H9 (cell line): Measurements from ENCODE around the gene CCDC7. TPM values are rescaled to one million over a fixed set of nuclear protein-coding genes. Genes with fewer than 3 reads are reported as not detected.

ENCODE experiments used
- DNase-seq: peaks from one replicate; pipeline ENCODE4 v3.0.0-alpha.2; 2017
- H2AFZ ChIP-seq: one replicate; pipeline ENCODE4 v1.6.1; 2013; ENCODE audit warnings: mild to moderate bottlenecking, low read length, control low read depth, moderate library complexity
- H2AK5ac ChIP-seq: 2 replicates; pipeline ENCODE4 v1.6.1; 2013; ENCODE audit warnings: low read length, control low read depth, mixed read lengths; ENCODE audit not compliant: insufficient read length
- H2BK120ac ChIP-seq: one replicate; pipeline ENCODE4 v1.6.1; 2013; ENCODE audit warnings: low read depth, mild to moderate bottlenecking, low read length, control low read depth, inconsistent platforms; ENCODE audit not compliant: poor library complexity, severe bottlenecking
- H2BK12ac ChIP-seq: 2 replicates; pipeline ENCODE4 v1.6.1; 2013; ENCODE audit warnings: low read length, control low read depth, mixed read lengths, low read depth; ENCODE audit not compliant: insufficient read length
- H2BK15ac ChIP-seq: 2 replicates; pipeline ENCODE4 v1.6.1; 2013; ENCODE audit warnings: low read depth, low read length, control low read depth
- H2BK20ac ChIP-seq: one replicate; pipeline ENCODE4 v1.6.1; 2013; ENCODE audit warnings: low read depth, mild to moderate bottlenecking, low read length, control low read depth, inconsistent platforms; ENCODE audit not compliant: poor library complexity, severe bottlenecking
- H2BK5ac ChIP-seq: 2 replicates; pipeline ENCODE4 v1.6.1; 2013; ENCODE audit warnings: low read length, control low read depth, mixed read lengths; ENCODE audit not compliant: insufficient read length
- H3K14ac ChIP-seq: 2 replicates; pipeline ENCODE4 v1.6.1; 2013; ENCODE audit warnings: low read length, control low read depth; ENCODE audit not compliant: insufficient read depth
- H3K18ac ChIP-seq: 2 replicates; pipeline ENCODE4 v1.6.1; 2013; ENCODE audit warnings: low read depth, mild to moderate bottlenecking, mixed read lengths, low read length, control low read depth; ENCODE audit not compliant: insufficient read length
- H3K23ac ChIP-seq: 2 replicates; pipeline ENCODE4 v1.6.1; 2013; ENCODE audit warnings: low read length, control low read depth, mixed read lengths, low read depth; ENCODE audit not compliant: insufficient read length
- H3K23me2 ChIP-seq: 2 replicates; pipeline ENCODE4 v1.6.1; 2013; ENCODE audit warnings: low read depth, mild to moderate bottlenecking, mixed read lengths, low read length, control low read depth; ENCODE audit not compliant: insufficient read length, poor library complexity, severe bottlenecking
- H3K27ac ChIP-seq: 2 replicates; pipeline ENCODE4 v1.5.1; 2013; ENCODE audit warnings: low read length, control low read depth, mixed read lengths, low read depth; ENCODE audit not compliant: insufficient read length
- H3K27me3 ChIP-seq: 2 replicates; pipeline ENCODE4 v1.6.1; 2013; ENCODE audit warnings: low read length, control low read depth, inconsistent platforms; ENCODE audit not compliant: insufficient read depth
- H3K4ac ChIP-seq: 2 replicates; pipeline ENCODE4 v1.6.1; 2013; ENCODE audit warnings: low read depth, mild to moderate bottlenecking, control low read depth, inconsistent platforms, low read length, moderate library complexity
- H3K4me1 ChIP-seq: 2 replicates; pipeline ENCODE4 v1.6.1; 2013; ENCODE audit warnings: low read length, control low read depth, inconsistent platforms; ENCODE audit not compliant: insufficient read depth
- H3K4me2 ChIP-seq: 2 replicates; pipeline ENCODE4 v1.6.1; 2013; ENCODE audit warnings: low read length, control low read depth, mixed read lengths; ENCODE audit not compliant: insufficient read length, insufficient read depth
- H3K56ac ChIP-seq: 2 replicates; pipeline ENCODE4 v1.6.1; 2013; ENCODE audit warnings: low read depth, mild to moderate bottlenecking, mixed read lengths, low read length, control low read depth; ENCODE audit not compliant: insufficient read length
- H3K79me1 ChIP-seq: 2 replicates; pipeline ENCODE4 v1.6.1; 2013; ENCODE audit warnings: low read depth, mild to moderate bottlenecking, moderate library complexity, low read length, control low read depth, inconsistent platforms; ENCODE audit not compliant: insufficient read depth, poor library complexity, severe bottlenecking
- H3K79me2 ChIP-seq: 2 replicates; pipeline ENCODE4 v1.6.1; 2013; ENCODE audit warnings: low read length, control low read depth, inconsistent platforms; ENCODE audit not compliant: insufficient read depth
- H3K9ac ChIP-seq: 2 replicates; pipeline ENCODE4 v1.6.1; 2013; ENCODE audit warnings: low read length, control low read depth, mixed read lengths; ENCODE audit not compliant: insufficient read length; ENCODE audit errors: extremely low read depth
- H3K9me3 ChIP-seq: one replicate; pipeline ENCODE4 v1.6.1; 2013; ENCODE audit warnings: low read depth, low read length, inconsistent platforms; ENCODE audit not compliant: control insufficient read depth
- H3T11ph ChIP-seq: one replicate; pipeline ENCODE4 v1.6.1; 2013; ENCODE audit warnings: mild to moderate bottlenecking, low read length, control low read depth, inconsistent platforms
- H4K20me1 ChIP-seq: one replicate; pipeline ENCODE4 v1.6.1; 2013; ENCODE audit not compliant: control insufficient read depth, insufficient read length, insufficient read depth
- H4K5ac ChIP-seq: 2 replicates; pipeline ENCODE4 v1.6.1; 2013; ENCODE audit warnings: low read depth, mild to moderate bottlenecking, mixed read lengths, low read length, control low read depth; ENCODE audit not compliant: insufficient read length
- H4K8ac ChIP-seq: replicated peaks from 2 replicates; pipeline ENCODE4 v1.6.1; 2013; ENCODE audit warnings: low read length, control low read depth, mixed read lengths, low read depth; ENCODE audit not compliant: insufficient read length
- H4K91ac ChIP-seq: 2 replicates; pipeline ENCODE4 v1.6.1; 2013; ENCODE audit warnings: low read depth, mild to moderate bottlenecking, moderate library complexity, mixed read lengths, low read length, control low read depth; ENCODE audit not compliant: insufficient read length
- H3K27ac Mint-ChIP-seq, 3 experiments: 2 replicates in 2 of 3; 3 replicates in 1 of 3; pipeline ENCODE4 v1.8.0; 2020 to 2021; ENCODE audit warnings: mixed read lengths in 3 of 3, mild to moderate bottlenecking in 1 of 3, moderate library complexity in 1 of 3
- H3K27me3 Mint-ChIP-seq: 2 replicates; pipeline ENCODE4 v1.8.0; 2021; ENCODE audit warnings: low read depth, mild to moderate bottlenecking, moderate library complexity, mixed read lengths
- H3K36me3 Mint-ChIP-seq, 3 experiments: 2 replicates in 2 of 3; 3 replicates in 1 of 3; pipeline ENCODE4 v1.8.0; 2020 to 2021; ENCODE audit warnings: low read depth in 3 of 3, mixed read lengths in 3 of 3; ENCODE audit not compliant: insufficient read depth in 1 of 3
- H3K4me1 Mint-ChIP-seq, 2 experiments: 2 replicates each; pipeline ENCODE4 v1.8.0; 2020; ENCODE audit warnings: mixed read lengths in 2 of 2
- H3K4me3 Mint-ChIP-seq, 2 experiments: 2 replicates in 1 of 2; 3 replicates in 1 of 2; pipeline ENCODE4 v1.8.0; 2020 to 2021; ENCODE audit warnings: mild to moderate bottlenecking in 2 of 2, mixed read lengths in 2 of 2, moderate library complexity in 1 of 2
- H3K9me3 Mint-ChIP-seq, 2 experiments: 2 replicates in 1 of 2; 3 replicates in 1 of 2; pipeline ENCODE4 v1.8.0; 2020; ENCODE audit warnings: mild to moderate bottlenecking in 2 of 2, mixed read lengths in 2 of 2, moderate library complexity in 1 of 2
- WGBS: extraction: QIAGEN DNeasy Blood & Tissue Kit; methylation state at CpG from one replicate; pipeline ENCODE4 v1.1.7; 2013; ENCODE audit warnings: missing lambda C conversion rate, low lambda C conversion rate, mixed read lengths; ENCODE audit not compliant: insufficient read length; ENCODE audit errors: extremely low coverage; 5-methylcytosine and 5-hydroxymethylcytosine counted together
- total RNA-seq: library from RNA; stranded (reverse); gene quantifications from 2 replicates; pipeline ENCODE4 v1.2.1, GENCODE V29; 2021
- TF ChIP-seq, protein P1 (sequence below): fragments of 200-600 bp; sonication (generic); conservative IDR thresholded peaks from 3 replicates; pipeline ENCODE4 v1.8.0; 2021; ENCODE audit warnings: antibody characterized with exemption, mild to moderate bottlenecking

CCDC7 gene
- total RNA-seq, 1 experiment from 2014 or later, result 1.6 TPM

- Histone ChIP-seq H3K4me2 (no peak overlapping the region), H2BK120ac (no peak overlapping the region), H4K5ac (no peak overlapping the region), H3K23me2 (no peaks in the 10 kb centered on the region), H3T11ph (no peak overlapping the region), H3K9ac (no peak overlapping the region), H3K14ac (no peak overlapping the region), H4K91ac (no peak overlapping the region), H3K27ac (no peak overlapping the region), H4K8ac (no peak overlapping the region), H3K23ac (no peak overlapping the region), H3K56ac (no peak overlapping the region), H2AFZ (no peak overlapping the region), H3K79me1 (no peaks in the 10 kb centered on the region), H3K79me2 (no peaks in the 10 kb centered on the region), H2BK15ac (no peak overlapping the region), H3K18ac (no peak overlapping the region), H3K9me3 (no peaks in the 10 kb centered on the region), H3K4me1 (no peaks in the 10 kb centered on the region), H3K4ac (no peak overlapping the region), H2AK5ac (no peak overlapping the region), H3K27me3 (no peaks in the 10 kb centered on the region), H4K20me1 (no peaks in the 10 kb centered on the region), H2BK5ac (no peak overlapping the region), H2BK12ac (no peak overlapping the region), H2BK20ac (no peak overlapping the region)
- H3K36me3 Mint-ChIP-seq, result peaks cover 4 to 11% (median 6%) of the 10 kb centered on the region in 3 experiments; a peak in 5 of 7 replicates
- DNase-seq, result no peak
- TF ChIP-seq, protein P1, sequence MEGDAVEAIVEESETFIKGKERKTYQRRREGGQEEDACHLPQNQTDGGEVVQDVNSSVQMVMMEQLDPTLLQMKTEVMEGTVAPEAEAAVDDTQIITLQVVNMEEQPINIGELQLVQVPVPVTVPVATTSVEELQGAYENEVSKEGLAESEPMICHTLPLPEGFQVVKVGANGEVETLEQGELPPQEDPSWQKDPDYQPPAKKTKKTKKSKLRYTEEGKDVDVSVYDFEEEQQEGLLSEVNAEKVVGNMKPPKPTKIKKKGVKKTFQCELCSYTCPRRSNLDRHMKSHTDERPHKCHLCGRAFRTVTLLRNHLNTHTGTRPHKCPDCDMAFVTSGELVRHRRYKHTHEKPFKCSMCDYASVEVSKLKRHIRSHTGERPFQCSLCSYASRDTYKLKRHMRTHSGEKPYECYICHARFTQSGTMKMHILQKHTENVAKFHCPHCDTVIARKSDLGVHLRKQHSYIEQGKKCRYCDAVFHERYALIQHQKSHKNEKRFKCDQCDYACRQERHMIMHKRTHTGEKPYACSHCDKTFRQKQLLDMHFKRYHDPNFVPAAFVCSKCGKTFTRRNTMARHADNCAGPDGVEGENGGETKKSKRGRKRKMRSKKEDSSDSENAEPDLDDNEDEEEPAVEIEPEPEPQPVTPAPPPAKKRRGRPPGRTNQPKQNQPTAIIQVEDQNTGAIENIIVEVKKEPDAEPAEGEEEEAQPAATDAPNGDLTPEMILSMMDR, result no peak
- no CpG with 5 or more reads among the region's 1 CpG for WGBS
- peaks cover 19 to 31% of the 10 kb centered on the region in 2 experiments for H3K9me3 Mint-ChIP-seq
- no peak overlapping the region for H3K4me3 Mint-ChIP-seq
- H3K27me3 Mint-ChIP-seq, result no peaks in the 10 kb centered on the region
- no peaks in the 10 kb centered on the region for H3K4me1 Mint-ChIP-seq
- H3K27ac Mint-ChIP-seq, result no peak overlapping the region
Measured at GRCh38 chr10:32773105-32773504, 327.2 kb downstream of the CCDC7 start.
